ENCODE data around the gene ZNF217. TPM values are rescaled to one million over a fixed set of nuclear protein-coding genes. Genes with fewer than 3 reads are reported as not detected.
A peak's percentile ranks its signal among the peaks of the same experiment; 100 is the strongest.

ZNF217 gene
- total and polyA plus RNA-seq, 2 donors (not counting 1 experiment from before 2014, with no cell fraction given): 15.5 to 92.6 TPM

DNA sequence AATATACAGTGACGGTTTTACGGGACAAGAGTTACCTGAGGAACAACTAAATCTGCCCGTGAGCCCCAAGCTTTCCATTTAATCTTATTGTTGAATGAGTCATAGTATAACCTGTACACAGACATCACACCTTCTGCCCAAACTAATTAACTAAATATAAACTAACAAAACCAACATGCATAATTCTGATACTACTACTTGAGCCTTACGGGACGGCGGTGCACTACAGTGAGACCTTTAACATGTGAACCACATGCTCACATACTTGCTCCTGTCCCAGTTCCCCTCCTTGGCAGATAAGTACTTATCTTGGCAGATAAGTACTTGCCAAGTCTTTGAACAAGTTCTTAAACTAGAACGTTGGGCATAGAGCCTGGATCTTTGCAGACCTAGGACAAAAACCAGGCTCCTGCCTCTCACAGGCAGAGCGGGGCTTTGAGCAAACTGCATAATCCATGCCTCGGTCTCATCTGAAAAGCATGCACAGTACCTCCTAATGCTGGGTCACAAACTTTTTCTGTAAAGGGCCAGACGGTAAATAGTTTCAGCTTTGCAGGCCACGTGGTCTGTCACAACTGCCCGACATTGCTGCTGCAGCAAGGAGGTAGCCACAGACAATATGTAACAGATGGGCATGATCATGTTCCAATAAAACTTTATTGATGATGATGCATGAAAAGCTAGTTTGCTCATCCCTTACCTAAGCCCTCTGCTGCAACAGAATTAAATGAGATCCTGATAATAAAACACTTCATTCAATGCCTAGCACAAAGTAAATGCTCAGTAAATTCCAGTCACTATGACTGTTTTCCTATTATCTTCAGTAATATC, 23.0 kb downstream of the ZNF217 start:
- ATAC-seq (ENCODE audit: low read depth) (no peak), DNase-seq (no peak)
- Histone ChIP-seq H2AFZ (ENCODE audit: insufficient read depth, low read depth, low read length, poor library complexity, severe bottlenecking) (no peak overlapping the region), H3K27me3 (replicated peaks in 1 of 4; ENCODE audit: control extremely low read depth in 1 of 4, control insufficient read depth in 3 of 4, insufficient read depth in 4 of 4, low read length in 3 of 4) (no peaks in the 10 kb centered on the region), H3K4me3 (ENCODE audit: control extremely low read depth in 1 of 5, extremely low read depth in 1 of 5, insufficient read depth in 1 of 5, low read depth in 2 of 5, low read length in 4 of 5) (no peak overlapping the region), H3K4me2 (replicated peaks; ENCODE audit: low read depth, low read length, poor library complexity, severe bottlenecking) (no peak overlapping the region), H3K27ac (ENCODE audit: low read length in 2 of 2) (peak overlapping the region in 1 of 2 donors; percentile 32), H3K9ac (ENCODE audit: low read length) (no peak overlapping the region), H3K36me3 (replicated peaks in 1 of 2; ENCODE audit: control extremely low read depth in 1 of 2, control insufficient read depth in 1 of 2, extremely low read depth in 1 of 2, insufficient read depth in 2 of 2, low read length in 1 of 2) (peaks cover 10 to 83% of the 10 kb centered on the region in 2 experiments), H3K79me2 (ENCODE audit: control insufficient read depth, insufficient read depth, low read length) (peaks cover 78% of the 10 kb centered on the region), H4K20me1 (ENCODE audit: control insufficient read depth, insufficient read depth, low read length, poor library complexity, severe bottlenecking) (peaks cover 57% of the 10 kb centered on the region), H3K4me1 (ENCODE audit: control insufficient read depth in 2 of 2, insufficient read depth in 2 of 2, low read length in 2 of 2) (peaks cover 3 to 8% of the 10 kb centered on the region in 2 donors), H3K9me3 (ENCODE audit: control extremely low read depth in 1 of 3, control insufficient read depth in 2 of 3, insufficient read depth in 1 of 3, low read length in 2 of 3) (no peaks in the 10 kb centered on the region)
- Mint-ChIP-seq H3K27me3 (no peaks in the 10 kb centered on the region), H3K4me3 (no peak overlapping the region), H3K9me3 (ENCODE audit: insufficient read depth) (no peaks in the 10 kb centered on the region), H3K4me1 (peaks cover 26% of the 10 kb centered on the region), H3K27ac (no peak overlapping the region)
- TF ChIP-seq, protein P1, sequence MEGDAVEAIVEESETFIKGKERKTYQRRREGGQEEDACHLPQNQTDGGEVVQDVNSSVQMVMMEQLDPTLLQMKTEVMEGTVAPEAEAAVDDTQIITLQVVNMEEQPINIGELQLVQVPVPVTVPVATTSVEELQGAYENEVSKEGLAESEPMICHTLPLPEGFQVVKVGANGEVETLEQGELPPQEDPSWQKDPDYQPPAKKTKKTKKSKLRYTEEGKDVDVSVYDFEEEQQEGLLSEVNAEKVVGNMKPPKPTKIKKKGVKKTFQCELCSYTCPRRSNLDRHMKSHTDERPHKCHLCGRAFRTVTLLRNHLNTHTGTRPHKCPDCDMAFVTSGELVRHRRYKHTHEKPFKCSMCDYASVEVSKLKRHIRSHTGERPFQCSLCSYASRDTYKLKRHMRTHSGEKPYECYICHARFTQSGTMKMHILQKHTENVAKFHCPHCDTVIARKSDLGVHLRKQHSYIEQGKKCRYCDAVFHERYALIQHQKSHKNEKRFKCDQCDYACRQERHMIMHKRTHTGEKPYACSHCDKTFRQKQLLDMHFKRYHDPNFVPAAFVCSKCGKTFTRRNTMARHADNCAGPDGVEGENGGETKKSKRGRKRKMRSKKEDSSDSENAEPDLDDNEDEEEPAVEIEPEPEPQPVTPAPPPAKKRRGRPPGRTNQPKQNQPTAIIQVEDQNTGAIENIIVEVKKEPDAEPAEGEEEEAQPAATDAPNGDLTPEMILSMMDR (IDR thresholded peaks at IDR 0.05): no peak
- TF ChIP-seq EZH2 (IDR thresholded peaks at IDR 0.05; ENCODE audit: borderline replicate concordance, insufficient read depth, low read depth, low read length, poor library complexity, severe bottlenecking): no peak
- WGBS (ENCODE audit: insufficient coverage): 86% methylated on average over 9 of the region's 12 CpGs
- CTCF ChIA-PET: interaction anchor here (0.5 to 2.1 kb wide), 3 partner anchors 9 to 369 kb away, joined by 3 to 6 read pairs (median 4); no protein-coding TSS in a partner anchor
- intact Hi-C loops (cut with micrococcal nuclease): loop anchor here (10.0 kb wide), 2 partner anchors 156 to 634 kb away; partner anchors contain the start of gene PFDN4
- POLR2A ChIA-PET: no interaction called here

All from B cell (primary cell).